ENCODE results near the gene SRD5A1. TPM values are rescaled to one million over a fixed set of nuclear protein-coding genes. Genes with fewer than 3 reads are reported as not detected.

Gene SRD5A1
- total and polyA plus RNA-seq, 11 donors, result 0.80 to 6.7 (median 3.8) TPM

- no peak overlapping the region for H3K27ac ChIP-seq
- no peaks in the 10 kb centered on the region for H3K27me3 ChIP-seq
- no peak overlapping the region for H3K4me3 ChIP-seq
- DNase-seq (no peak), ATAC-seq (no peak)
- H3K36me3 ChIP-seq, result peaks cover 0 to 19% (median 5%) of the 10 kb centered on the region in 9 donors
- H3K4me1 ChIP-seq, result no peaks in the 10 kb centered on the region
- WGBS, 4 donors, result 91 to 97% (median 96%) methylated on average over 9 of the region's 9 CpGs
- intact Hi-C loops (cut with DNase I), result no loop called here
- peaks cover 0 to 8% (median 0%) of the 10 kb centered on the region in 12 donors for H3K9me3 ChIP-seq
- TF ChIP-seq POLR2A (IDR thresholded peaks at IDR 0.05), result no peak
- TF ChIP-seq, protein P1, sequence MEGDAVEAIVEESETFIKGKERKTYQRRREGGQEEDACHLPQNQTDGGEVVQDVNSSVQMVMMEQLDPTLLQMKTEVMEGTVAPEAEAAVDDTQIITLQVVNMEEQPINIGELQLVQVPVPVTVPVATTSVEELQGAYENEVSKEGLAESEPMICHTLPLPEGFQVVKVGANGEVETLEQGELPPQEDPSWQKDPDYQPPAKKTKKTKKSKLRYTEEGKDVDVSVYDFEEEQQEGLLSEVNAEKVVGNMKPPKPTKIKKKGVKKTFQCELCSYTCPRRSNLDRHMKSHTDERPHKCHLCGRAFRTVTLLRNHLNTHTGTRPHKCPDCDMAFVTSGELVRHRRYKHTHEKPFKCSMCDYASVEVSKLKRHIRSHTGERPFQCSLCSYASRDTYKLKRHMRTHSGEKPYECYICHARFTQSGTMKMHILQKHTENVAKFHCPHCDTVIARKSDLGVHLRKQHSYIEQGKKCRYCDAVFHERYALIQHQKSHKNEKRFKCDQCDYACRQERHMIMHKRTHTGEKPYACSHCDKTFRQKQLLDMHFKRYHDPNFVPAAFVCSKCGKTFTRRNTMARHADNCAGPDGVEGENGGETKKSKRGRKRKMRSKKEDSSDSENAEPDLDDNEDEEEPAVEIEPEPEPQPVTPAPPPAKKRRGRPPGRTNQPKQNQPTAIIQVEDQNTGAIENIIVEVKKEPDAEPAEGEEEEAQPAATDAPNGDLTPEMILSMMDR (IDR thresholded peaks at IDR 0.05), result no peak
Observed at GRCh38 chr5:6649681-6650080, 16.4 kb downstream of the SRD5A1 start.

DNA sequence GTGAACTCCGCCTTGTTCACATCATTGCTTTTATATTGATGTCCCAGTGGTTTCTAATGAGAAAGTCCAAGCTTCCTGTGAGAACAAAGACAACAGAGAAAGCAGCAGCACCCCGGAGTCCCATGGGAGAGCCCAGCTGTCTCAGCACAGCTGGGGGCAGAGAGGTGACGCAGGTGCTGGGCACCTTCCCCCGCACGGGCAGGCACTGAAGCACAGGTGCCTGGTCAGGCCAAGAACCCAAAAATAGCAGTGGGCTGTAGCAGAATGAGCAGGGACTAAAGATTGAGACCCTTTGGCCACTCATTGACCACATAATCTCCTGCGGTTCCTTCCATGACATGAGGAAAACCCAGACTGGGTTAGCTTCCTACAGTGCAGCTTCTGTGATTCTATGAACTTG lies 18.8 kb downstream of the SRD5A1 start:
- Histone ChIP-seq H3K27ac (no peak overlapping the region), H3K36me3 (peaks cover 0 to 34% (median 20%) of the 10 kb centered on the region in 9 donors), H3K4me1 (no peaks in the 10 kb centered on the region), H3K9me3 (peaks cover 0 to 22% (median 11%) of the 10 kb centered on the region in 12 donors), H3K27me3 (no peaks in the 10 kb centered on the region), H3K4me3 (no peak overlapping the region)
- no peak for DNase-seq
- intact Hi-C loops (cut with DNase I), result no loop called here
- TF ChIP-seq POLR2A (IDR thresholded peaks at IDR 0.05), result no peak
- TF ChIP-seq, protein P1 (IDR thresholded peaks at IDR 0.05), result no peak
- ATAC-seq, result no peak
- 75 to 91% (median 88%) methylated on average over 6 of the region's 6 CpGs for WGBS, 4 donors

GRCh38 chr5:6655432-6655831 lies 22.2 kb downstream of the SRD5A1 start:
- Histone ChIP-seq H3K27ac (no peak overlapping the region), H3K36me3 (peaks cover 0 to 55% (median 34%) of the 10 kb centered on the region in 9 donors), H3K9me3 (peaks cover 0 to 21% (median 12%) of the 10 kb centered on the region in 12 donors), H3K4me1 (no peaks in the 10 kb centered on the region), H3K27me3 (no peaks in the 10 kb centered on the region), H3K4me3 (no peak overlapping the region)
- no peak for DNase-seq
- TF ChIP-seq, protein P1 (IDR thresholded peaks at IDR 0.05), result no peak
- TF ChIP-seq POLR2A (IDR thresholded peaks at IDR 0.05), result no peak
- no peak for ATAC-seq
- intact Hi-C loops (cut with DNase I), result no loop called here
- WGBS, 4 donors, result 93 to 97% (median 97%) methylated on average over 8 of the region's 8 CpGs

DNA sequence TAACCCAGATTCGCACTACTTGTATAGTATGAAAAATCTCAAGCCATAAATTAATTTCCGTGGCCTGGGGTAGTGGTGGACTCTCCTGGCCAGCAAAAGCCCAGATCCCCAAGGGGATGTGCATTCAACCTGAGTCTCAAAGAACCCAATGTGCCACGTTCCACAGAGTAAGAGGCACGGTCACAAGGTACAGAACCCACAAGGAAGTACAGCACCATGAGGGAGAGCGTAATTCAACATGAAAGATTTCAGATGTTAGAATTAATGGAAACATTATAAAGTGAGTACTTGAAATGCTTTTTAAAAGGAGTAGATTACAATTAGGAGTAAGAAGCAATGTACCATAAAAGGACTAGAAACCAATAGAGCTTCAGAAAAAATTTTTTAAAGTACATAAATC lies 23.4 kb downstream of the SRD5A1 start:
- WGBS, 4 donors, result 95 to 99% (median 98%) methylated on average over 5 of the region's 5 CpGs
- H3K4me1 ChIP-seq, result no peaks in the 10 kb centered on the region
- no peak for ATAC-seq
- no peak overlapping the region for H3K4me3 ChIP-seq
- no peaks in the 10 kb centered on the region for H3K27me3 ChIP-seq
- no peak overlapping the region for H3K27ac ChIP-seq
- peaks cover 0 to 55% (median 34%) of the 10 kb centered on the region in 9 donors for H3K36me3 ChIP-seq
- H3K9me3 ChIP-seq, result peaks cover 0 to 21% (median 12%) of the 10 kb centered on the region in 12 donors
- no peak for DNase-seq
- no peak for TF ChIP-seq POLR2A (IDR thresholded peaks at IDR 0.05)
- TF ChIP-seq, protein P1 (IDR thresholded peaks at IDR 0.05), result no peak
- intact Hi-C loops (cut with DNase I), result no loop called here
